Measurements from ENCODE around the gene LINGO3. TPM values are rescaled to one million over a fixed set of nuclear protein-coding genes. Genes with fewer than 3 reads are reported as not detected.

Gene LINGO3
- total RNA-seq, 2 donors from 2014 or later, result 0.68 TPM; not detected in 1

- WGBS, result 47% methylated on average over 27 of the region's 27 CpGs
- intact Hi-C loops (cut with DNase I), result no loop called here
- TF ChIP-seq POLR2A (IDR thresholded peaks at IDR 0.05) (no peak), POLR2AphosphoS5 (IDR thresholded peaks at IDR 0.05) (no peak), CTCF (IDR thresholded peaks at IDR 0.05) (no peak)
- H3K36me3 ChIP-seq, result no peaks in the 10 kb centered on the region
- H3K4me1 ChIP-seq (replicated peaks), result peaks cover 7% of the 10 kb centered on the region
- H3K27me3 ChIP-seq (replicated peaks; ENCODE audit: insufficient read depth), result no peaks in the 10 kb centered on the region
- H3K9me3 ChIP-seq, result no peaks in the 10 kb centered on the region
- H3K4me3 ChIP-seq, result no peak overlapping the region
- no peak for DNase-seq (ENCODE audit: low spot score)
- no peak overlapping the region for H3K27ac ChIP-seq
These were observed 25.3 kb upstream of the LINGO3 start for GRCh38 chr19:2333027-2333806.

- no peak overlapping the region for H3K27ac ChIP-seq
- TF ChIP-seq POLR2AphosphoS5 (IDR thresholded peaks at IDR 0.05) (no peak), CTCF (IDR thresholded peaks at IDR 0.05) (no peak), POLR2A (IDR thresholded peaks at IDR 0.05) (no peak)
- intact Hi-C loops (cut with DNase I), result no loop called here
- no peaks in the 10 kb centered on the region for H3K9me3 ChIP-seq
- no peaks in the 10 kb centered on the region for H3K27me3 ChIP-seq (replicated peaks; ENCODE audit: insufficient read depth)
- no peak overlapping the region for H3K4me3 ChIP-seq
- DNase-seq (ENCODE audit: low spot score), result no peak
- WGBS, result 47% methylated on average over 15 of the region's 17 CpGs
- no peaks in the 10 kb centered on the region for H3K36me3 ChIP-seq
- peaks cover 12% of the 10 kb centered on the region for H3K4me1 ChIP-seq (replicated peaks)
These were observed 24.5 kb upstream of the LINGO3 start for GRCh38 chr19:2332341-2333026.

GRCh38 chr19:2331601-2332246, 23.8 kb upstream of the LINGO3 start:
- peaks cover 14% of the 10 kb centered on the region for H3K4me1 ChIP-seq (replicated peaks)
- H3K4me3 ChIP-seq, result no peak overlapping the region
- no peak for DNase-seq (ENCODE audit: low spot score)
- no peak for TF ChIP-seq POLR2A (IDR thresholded peaks at IDR 0.05)
- H3K36me3 ChIP-seq, result no peaks in the 10 kb centered on the region
- no peak overlapping the region for H3K27ac ChIP-seq
- no peaks in the 10 kb centered on the region for H3K27me3 ChIP-seq (replicated peaks; ENCODE audit: insufficient read depth)
- WGBS, result 78% methylated on average over 12 of the region's 12 CpGs
- intact Hi-C loops (cut with DNase I), result no loop called here
- H3K9me3 ChIP-seq, result no peaks in the 10 kb centered on the region

GRCh38 chr19:2330632-2331284, 22.8 kb upstream of the LINGO3 start:
- 68% methylated on average over 19 of the region's 20 CpGs for WGBS
- no peaks in the 10 kb centered on the region for H3K36me3 ChIP-seq
- no peak for TF ChIP-seq CTCF (IDR thresholded peaks at IDR 0.05)
- no peak for TF ChIP-seq POLR2A (IDR thresholded peaks at IDR 0.05)
- no peak for TF ChIP-seq POLR2AphosphoS5 (IDR thresholded peaks at IDR 0.05)
- no peak for DNase-seq (ENCODE audit: low spot score)
- no peaks in the 10 kb centered on the region for H3K9me3 ChIP-seq
- intact Hi-C loops (cut with DNase I), result no loop called here
- no peak overlapping the region for H3K27ac ChIP-seq
- no peaks in the 10 kb centered on the region for H3K27me3 ChIP-seq (replicated peaks; ENCODE audit: insufficient read depth)
- H3K4me1 ChIP-seq (replicated peaks), result peaks cover 14% of the 10 kb centered on the region
- no peak overlapping the region for H3K4me3 ChIP-seq

- Histone ChIP-seq H3K4me3 (no peak overlapping the region), H3K36me3 (no peaks in the 10 kb centered on the region), H3K4me1 (replicated peaks) (peaks cover 14% of the 10 kb centered on the region), H3K27me3 (replicated peaks; ENCODE audit: insufficient read depth) (no peaks in the 10 kb centered on the region), H3K9me3 (no peaks in the 10 kb centered on the region), H3K27ac (no peak overlapping the region)
- WGBS, result 74% methylated on average over 10 of the region's 10 CpGs
- TF ChIP-seq CTCF (IDR thresholded peaks at IDR 0.05), result no peak
- no peak for TF ChIP-seq POLR2A (IDR thresholded peaks at IDR 0.05)
- TF ChIP-seq POLR2AphosphoS5 (IDR thresholded peaks at IDR 0.05), result no peak
- intact Hi-C loops (cut with DNase I), result no loop called here
- no peak for DNase-seq (ENCODE audit: low spot score)
These were observed 22.3 kb upstream of the LINGO3 start for GRCh38 chr19:2330255-2330631.
